Colonic mucosa (tissue), 4 donors: ENCODE measurements around the gene RPL12. TPM values are rescaled to one million over a fixed set of nuclear protein-coding genes. Genes with fewer than 3 reads are reported as not detected.

ENCODE experiments used
- DNase-seq: peaks from one replicate; pipeline ENCODE4 v3.0.0-alpha.2; 2020
- H3K27ac ChIP-seq: fragments of 200-600 bp; one replicate; pipeline ENCODE4 v1.8.0; 2021
- H3K27me3 ChIP-seq: fragments of 200-600 bp; one replicate; pipeline ENCODE4 v1.8.0; 2021
- H3K36me3 ChIP-seq: fragments of 200-600 bp; one replicate; pipeline ENCODE4 v1.8.0; 2021
- H3K4me1 ChIP-seq: fragments of 200-600 bp; one replicate; pipeline ENCODE4 v1.8.0; 2021; ENCODE audit warnings: mild to moderate bottlenecking
- H3K4me3 ChIP-seq: fragments of 200-600 bp; one replicate; pipeline ENCODE4 v1.8.0; 2021
- H3K9ac ChIP-seq, 2 donors: one replicate each; pipeline ENCODE4 v1.7.0; 2013; ENCODE audit warnings: control low read depth in 2 of 2, low read depth in 2 of 2, low read length in 2 of 2
- H3K9me3 ChIP-seq: fragments of 200-600 bp; one replicate; pipeline ENCODE4 v1.8.0; 2021
- intact Hi-C: fragments of 100-400 bp; cut with DNase I; formaldehyde crosslinking; loops from one replicate; pipeline ENCODE4 v1.14.1; 2022
- total RNA-seq, 2 donors: library from RNA; stranded (reverse); fragmentation: NEBNext Ultra II Directional in 1 of 2; extraction: Animal tissue kit (Norgen Biotek cat#: 25700) in 1 of 2; gene quantifications; one replicate each; pipeline ENCODE4 v1.2.1, GENCODE V29; 2021
- TF ChIP-seq, protein P1 (sequence below): fragments of 200-600 bp; IDR thresholded peaks from one replicate; pipeline ENCODE4 v1.8.0; 2022; ENCODE audit warnings: antibody characterized with exemption, mild to moderate bottlenecking
- donor health status: healthy.
- donor health status: DM: no; HTN: no; CAD: no.
- donor health status: DM: no; HTN: no; CAD: no.

Gene RPL12
- total RNA-seq, 2 donors from 2014 or later = 916 to 973 TPM

DNA sequence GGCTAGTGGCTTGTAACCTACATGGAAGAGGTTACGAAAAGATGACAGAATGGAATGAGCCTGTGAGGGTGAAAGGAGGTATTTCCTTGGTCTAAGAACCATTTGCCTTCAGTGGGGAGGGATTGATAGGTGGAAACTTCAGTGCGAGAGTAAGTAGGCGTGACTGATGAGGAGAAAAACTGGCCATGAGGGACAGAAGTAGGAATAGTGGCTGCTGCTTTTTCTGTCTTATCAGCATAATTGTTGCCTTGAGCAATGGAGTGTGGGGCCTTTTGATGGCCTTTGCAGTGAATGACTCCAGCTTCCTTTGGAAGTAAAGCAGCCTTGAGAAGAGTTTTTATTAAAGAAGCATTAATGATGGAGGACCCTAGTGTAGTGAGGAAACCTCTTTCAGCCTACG, 36.1 kb downstream of the RPL12 start:
- intact Hi-C loops = no loop called here
- no peak overlapping the region for H3K27ac ChIP-seq
- TF ChIP-seq, protein P1, sequence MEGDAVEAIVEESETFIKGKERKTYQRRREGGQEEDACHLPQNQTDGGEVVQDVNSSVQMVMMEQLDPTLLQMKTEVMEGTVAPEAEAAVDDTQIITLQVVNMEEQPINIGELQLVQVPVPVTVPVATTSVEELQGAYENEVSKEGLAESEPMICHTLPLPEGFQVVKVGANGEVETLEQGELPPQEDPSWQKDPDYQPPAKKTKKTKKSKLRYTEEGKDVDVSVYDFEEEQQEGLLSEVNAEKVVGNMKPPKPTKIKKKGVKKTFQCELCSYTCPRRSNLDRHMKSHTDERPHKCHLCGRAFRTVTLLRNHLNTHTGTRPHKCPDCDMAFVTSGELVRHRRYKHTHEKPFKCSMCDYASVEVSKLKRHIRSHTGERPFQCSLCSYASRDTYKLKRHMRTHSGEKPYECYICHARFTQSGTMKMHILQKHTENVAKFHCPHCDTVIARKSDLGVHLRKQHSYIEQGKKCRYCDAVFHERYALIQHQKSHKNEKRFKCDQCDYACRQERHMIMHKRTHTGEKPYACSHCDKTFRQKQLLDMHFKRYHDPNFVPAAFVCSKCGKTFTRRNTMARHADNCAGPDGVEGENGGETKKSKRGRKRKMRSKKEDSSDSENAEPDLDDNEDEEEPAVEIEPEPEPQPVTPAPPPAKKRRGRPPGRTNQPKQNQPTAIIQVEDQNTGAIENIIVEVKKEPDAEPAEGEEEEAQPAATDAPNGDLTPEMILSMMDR = no peak
- no peaks in the 10 kb centered on the region for H3K27me3 ChIP-seq
- H3K9ac ChIP-seq = no peak overlapping the region
- no peaks in the 10 kb centered on the region for H3K4me1 ChIP-seq
- H3K36me3 ChIP-seq = no peaks in the 10 kb centered on the region
- no peaks in the 10 kb centered on the region for H3K9me3 ChIP-seq
- H3K4me3 ChIP-seq = no peak overlapping the region
- no peak for DNase-seq

- Histone ChIP-seq H3K36me3 (no peaks in the 10 kb centered on the region), H3K27ac (no peak overlapping the region), H3K9me3 (no peaks in the 10 kb centered on the region), H3K9ac (no peak overlapping the region), H3K4me3 (no peak overlapping the region), H3K4me1 (no peaks in the 10 kb centered on the region), H3K27me3 (no peaks in the 10 kb centered on the region)
- no peak for DNase-seq
- TF ChIP-seq, protein P1 = no peak
- intact Hi-C loops = no loop called here
These were observed 40.1 kb downstream of the RPL12 start for GRCh38 chr9:127411122-127411521.

DNA sequence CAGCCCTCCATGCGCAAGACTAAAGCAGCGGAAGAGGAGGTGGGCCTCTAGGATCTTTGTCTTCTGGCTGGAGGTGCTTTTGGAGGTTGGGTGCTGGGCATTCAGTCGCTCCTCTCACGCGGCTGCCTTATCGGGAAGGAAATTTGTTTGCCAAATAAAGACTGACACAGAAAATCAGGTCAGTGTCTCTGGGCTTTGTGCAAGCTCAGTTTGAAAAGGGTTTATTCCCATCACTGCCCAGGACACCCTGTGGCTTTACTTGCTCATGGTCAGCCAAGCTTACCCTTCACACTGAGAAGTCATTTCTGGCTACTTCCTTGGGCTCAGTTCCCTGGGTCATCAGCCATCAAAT, 43.7 kb downstream of the RPL12 start:
- DNase-seq = no peak
- Histone ChIP-seq H3K27ac (no peak overlapping the region), H3K9ac (no peak overlapping the region), H3K27me3 (no peaks in the 10 kb centered on the region), H3K4me1 (no peaks in the 10 kb centered on the region), H3K9me3 (no peaks in the 10 kb centered on the region), H3K4me3 (no peak overlapping the region), H3K36me3 (no peaks in the 10 kb centered on the region)
- TF ChIP-seq, protein P1 = no peak
- intact Hi-C loops = no loop called here

GRCh38 chr9:127406799-127407491, 44.3 kb downstream of the RPL12 start:
- DNase-seq = no peak
- H3K36me3 ChIP-seq = no peaks in the 10 kb centered on the region
- no peak overlapping the region for H3K27ac ChIP-seq
- intact Hi-C loops = no loop called here
- no peak overlapping the region for H3K9ac ChIP-seq
- no peaks in the 10 kb centered on the region for H3K4me1 ChIP-seq
- TF ChIP-seq, protein P1 = no peak
- no peaks in the 10 kb centered on the region for H3K9me3 ChIP-seq
- no peaks in the 10 kb centered on the region for H3K27me3 ChIP-seq
- H3K4me3 ChIP-seq = no peak overlapping the region

- Histone ChIP-seq H3K36me3 (no peaks in the 10 kb centered on the region), H3K27ac (no peak overlapping the region), H3K4me3 (no peak overlapping the region), H3K9ac (no peak overlapping the region), H3K9me3 (no peaks in the 10 kb centered on the region), H3K27me3 (no peaks in the 10 kb centered on the region), H3K4me1 (no peaks in the 10 kb centered on the region)
- TF ChIP-seq, protein P1 = no peak
- intact Hi-C loops = no loop called here
- no peak for DNase-seq
These were observed 45.7 kb downstream of the RPL12 start for GRCh38 chr9:127405344-127406125.
